Measurements from ENCODE around the gene MFAP3. TPM values are rescaled to one million over a fixed set of nuclear protein-coding genes. Genes with fewer than 3 reads are reported as not detected.

Gene MFAP3
- total and polyA plus RNA-seq, 2 donors (not counting 3 experiments of a cell fraction or from before 2014, with no cell fraction given): 19.5 to 35.3 TPM

- no peak for TF ChIP-seq EZH2 (IDR thresholded peaks at IDR 0.05; ENCODE audit: borderline replicate concordance, low read depth, low read length, severe bottlenecking)
- TF ChIP-seq FOS (IDR thresholded peaks at IDR 0.05; ENCODE audit: borderline replicate concordance, insufficient read depth, low read length): no peak
- TF ChIP-seq CTCF (IDR thresholded peaks at IDR 0.05; ENCODE audit: extremely low read depth in 1 of 2, insufficient read depth in 1 of 2, low read depth in 1 of 2, low read length in 2 of 2): no peak
- TF ChIP-seq, protein P1, sequence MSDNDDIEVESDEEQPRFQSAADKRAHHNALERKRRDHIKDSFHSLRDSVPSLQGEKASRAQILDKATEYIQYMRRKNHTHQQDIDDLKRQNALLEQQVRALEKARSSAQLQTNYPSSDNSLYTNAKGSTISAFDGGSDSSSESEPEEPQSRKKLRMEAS (IDR thresholded peaks at IDR 0.05; ENCODE audit: insufficient read depth, insufficient read length): no peak
- no peak for TF ChIP-seq MYC (IDR thresholded peaks at IDR 0.05; ENCODE audit: low read depth, low read length)
- no peak for TF ChIP-seq JUN (IDR thresholded peaks at IDR 0.05; ENCODE audit: borderline replicate concordance, insufficient read depth, insufficient read length, low read depth)
- TF ChIP-seq POLR2AphosphoS5 (IDR thresholded peaks at IDR 0.05; ENCODE audit: insufficient read depth, low read depth, low read length): no peak
- TF ChIP-seq GATA2 (IDR thresholded peaks at IDR 0.05; ENCODE audit: insufficient read depth, insufficient read length, low read depth, low read length): no peak
- no peak for TF ChIP-seq POLR2A (IDR thresholded peaks at IDR 0.05; ENCODE audit: low read depth, low read length)
- H3K9me3 ChIP-seq (replicated peaks; ENCODE audit: control insufficient read depth, insufficient read depth, low read length): no peaks in the 10 kb centered on the region
- CTCF ChIA-PET: no interaction called here
- no peaks in the 10 kb centered on the region for H3K9me1 ChIP-seq (replicated peaks; ENCODE audit: control insufficient read depth, extremely low read depth, insufficient read depth, low read length)
- H2AFZ ChIP-seq (ENCODE audit: low read depth, low read length): no peak overlapping the region
- H3K4me3 ChIP-seq (replicated peaks in 1 of 3; ENCODE audit: insufficient read depth in 1 of 3, low read depth in 1 of 3, low read length in 3 of 3): no peak overlapping the region
- H3K27ac ChIP-seq (ENCODE audit: insufficient read depth, low read depth, low read length): no peak overlapping the region
- peaks cover 32% of the 10 kb centered on the region for H3K79me2 ChIP-seq (ENCODE audit: control insufficient read depth, insufficient read depth, low read length)
- H3K4me1 ChIP-seq (ENCODE audit: control insufficient read depth, extremely low read depth, insufficient read depth, low read length): peaks cover 12% of the 10 kb centered on the region
- BruUV-seq (replicated peaks): no TSS peak
- dilution Hi-C loops (cut with MboI; ENCODE audit: extremely low pct_ligation_motif_present, low sequenced_read_pairs) (no loop called here), intact Hi-C loops (cut with micrococcal nuclease) (loop anchor here (10.0 kb wide), 1 partner anchor 707 kb away; the partner anchor contains the start of gene LARP1)
- POLR2A ChIA-PET: no interaction called here
- peaks cover 8% of the 10 kb centered on the region for H4K20me1 ChIP-seq (replicated peaks; ENCODE audit: control insufficient read depth, extremely low read depth, insufficient read depth, low read length)
- FAIRE-seq: no peak
- peaks cover 0 to 4% of the 10 kb centered on the region in 2 experiments for H3K36me3 ChIP-seq (ENCODE audit: control insufficient read depth in 2 of 2, extremely low read depth in 1 of 2, insufficient read depth in 2 of 2, low read length in 2 of 2)
- no peak overlapping the region for H3K4me2 ChIP-seq (ENCODE audit: insufficient read depth, low read length)
- no peak overlapping the region for H3K9ac ChIP-seq (replicated peaks; ENCODE audit: extremely low read depth, insufficient read depth, low read length)
- DNase-seq (ENCODE audit: low read depth, low spot score): no peak
- H3K27me3 ChIP-seq (ENCODE audit: control insufficient read depth in 2 of 2, insufficient read depth in 2 of 2, low read length in 2 of 2): no peaks in the 10 kb centered on the region
These were observed 8.6 kb downstream of the MFAP3 start for GRCh38 chr5:154047324-154047723.
